A549 (cell line): ENCODE measurements around the gene ZNF654.
A peak's percentile ranks its signal among the peaks of the same experiment; 100 is the strongest.

Source experiments
- BHLHE40 ChIP-seq: IDR thresholded peaks from 2 replicates; pipeline ENCODE4 v1.6.1; 2012; ENCODE audit warnings: low read depth, low read length, inconsistent platforms
- EP300 ChIP-seq, 2 experiments: fragments of >200 bp; sonication (Bioruptor Twin); formaldehyde crosslinking; IDR thresholded peaks; 2 replicates in 1 of 2; 3 replicates in 1 of 2; pipeline ENCODE4 v1.6.1; 2016 to 2017
- HOXA7 ChIP-seq: fragments of 250-450 bp; sonication (Bioruptor Pico); IDR thresholded peaks from 2 replicates; pipeline ENCODE4 v1.5.0; 2020; ENCODE audit warnings: mild to moderate bottlenecking, moderate library complexity
- JUN ChIP-seq, 2 experiments: fragments of >200 bp; sonication (Bioruptor Twin); formaldehyde crosslinking; IDR thresholded peaks; 2 replicates in 1 of 2; 3 replicates in 1 of 2; pipeline ENCODE4 v1.6.1; 2016 to 2017
- RCOR1 ChIP-seq: fragments of 150-350 bp; IDR thresholded peaks from 2 replicates; pipeline ENCODE4 v1.6.1; 2014; ENCODE audit warnings: antibody characterized with exemption, low read length, low read depth
- RFX5 ChIP-seq: fragments of 450-650 bp; IDR thresholded peaks from 2 replicates; pipeline ENCODE4 v1.7.1; 2014; ENCODE audit warnings: antibody characterized with exemption, mild to moderate bottlenecking, moderate library complexity
- TP53 ChIP-seq: fragments of 250-450 bp; sonication (Bioruptor Pico); IDR thresholded peaks from 2 replicates; pipeline ENCODE4 v1.5.0; 2021; ENCODE audit warnings: mild to moderate bottlenecking, moderate library complexity
- TF ChIP-seq, protein P1 (sequence below): fragments of >200 bp; sonication (Bioruptor Twin); formaldehyde crosslinking; IDR thresholded peaks from 3 replicates; pipeline ENCODE4 v1.5.1; 2016
- TF ChIP-seq, protein P2 (sequence below): fragments of 200-600 bp; sonication (generic); IDR thresholded peaks from 2 replicates; pipeline ENCODE4 v1.6.1; 2016; ENCODE audit warnings: antibody characterized with exemption, mild to moderate bottlenecking, moderate library complexity

DNA sequence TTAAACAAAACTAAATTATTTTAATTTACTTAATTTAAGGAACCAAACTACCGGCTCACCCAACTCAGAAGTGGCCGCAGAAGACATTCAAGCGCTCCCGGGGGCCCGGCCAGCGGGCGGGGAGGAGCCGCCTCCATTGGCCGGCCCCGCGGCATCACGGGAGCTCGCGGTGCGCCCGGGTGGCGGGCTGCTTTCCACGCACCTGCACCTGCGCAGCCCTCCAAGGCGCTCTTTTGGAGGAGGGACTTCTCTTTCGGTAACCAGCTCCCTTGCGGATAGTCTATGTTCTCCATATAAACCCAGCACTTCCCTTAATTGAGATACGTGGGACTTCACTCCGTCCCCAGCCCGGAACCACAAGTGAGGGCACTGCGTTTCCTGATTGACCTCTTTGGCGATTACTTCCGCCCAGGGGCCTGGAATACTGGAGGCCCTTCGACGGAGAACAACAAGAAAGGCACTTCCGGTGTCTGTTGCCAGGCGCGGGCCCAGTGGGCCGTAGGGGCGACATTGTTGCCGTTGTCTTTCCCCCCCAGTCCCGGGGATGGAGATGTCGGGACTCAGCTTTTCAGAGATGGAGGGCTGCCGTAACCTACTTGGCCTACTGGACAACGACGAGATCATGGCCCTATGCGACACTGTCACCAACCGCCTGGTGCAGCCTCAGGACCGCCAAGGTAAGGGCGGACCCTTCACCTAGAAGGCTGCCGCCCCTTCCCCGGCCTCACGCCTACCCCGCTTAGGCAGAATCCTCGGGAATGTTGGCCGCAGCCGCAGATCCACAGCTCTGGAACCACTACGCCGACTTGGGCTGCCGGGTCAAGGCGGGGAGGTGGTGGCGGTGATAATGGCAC lies 90.7 kb downstream of the ZNF654 start, which contains the start of gene C3orf38:
- TF ChIP-seq TP53: 0 out of 2 replicates have a peak, but pooled peaks have one; percentile 6
- 0 out of 2 replicates have a peak, but pooled peaks have one; percentile 49 for TF ChIP-seq RFX5
- no peak for TF ChIP-seq BHLHE40
- TF ChIP-seq, protein P1, sequence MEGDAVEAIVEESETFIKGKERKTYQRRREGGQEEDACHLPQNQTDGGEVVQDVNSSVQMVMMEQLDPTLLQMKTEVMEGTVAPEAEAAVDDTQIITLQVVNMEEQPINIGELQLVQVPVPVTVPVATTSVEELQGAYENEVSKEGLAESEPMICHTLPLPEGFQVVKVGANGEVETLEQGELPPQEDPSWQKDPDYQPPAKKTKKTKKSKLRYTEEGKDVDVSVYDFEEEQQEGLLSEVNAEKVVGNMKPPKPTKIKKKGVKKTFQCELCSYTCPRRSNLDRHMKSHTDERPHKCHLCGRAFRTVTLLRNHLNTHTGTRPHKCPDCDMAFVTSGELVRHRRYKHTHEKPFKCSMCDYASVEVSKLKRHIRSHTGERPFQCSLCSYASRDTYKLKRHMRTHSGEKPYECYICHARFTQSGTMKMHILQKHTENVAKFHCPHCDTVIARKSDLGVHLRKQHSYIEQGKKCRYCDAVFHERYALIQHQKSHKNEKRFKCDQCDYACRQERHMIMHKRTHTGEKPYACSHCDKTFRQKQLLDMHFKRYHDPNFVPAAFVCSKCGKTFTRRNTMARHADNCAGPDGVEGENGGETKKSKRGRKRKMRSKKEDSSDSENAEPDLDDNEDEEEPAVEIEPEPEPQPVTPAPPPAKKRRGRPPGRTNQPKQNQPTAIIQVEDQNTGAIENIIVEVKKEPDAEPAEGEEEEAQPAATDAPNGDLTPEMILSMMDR: no peak
- TF ChIP-seq JUN (IDR thresholded peaks at IDR 0.05): peak; percentile 91 to 93
- no peak for TF ChIP-seq EP300 (IDR thresholded peaks at IDR 0.05)
- TF ChIP-seq RCOR1: no peak
- TF ChIP-seq, protein P2, sequence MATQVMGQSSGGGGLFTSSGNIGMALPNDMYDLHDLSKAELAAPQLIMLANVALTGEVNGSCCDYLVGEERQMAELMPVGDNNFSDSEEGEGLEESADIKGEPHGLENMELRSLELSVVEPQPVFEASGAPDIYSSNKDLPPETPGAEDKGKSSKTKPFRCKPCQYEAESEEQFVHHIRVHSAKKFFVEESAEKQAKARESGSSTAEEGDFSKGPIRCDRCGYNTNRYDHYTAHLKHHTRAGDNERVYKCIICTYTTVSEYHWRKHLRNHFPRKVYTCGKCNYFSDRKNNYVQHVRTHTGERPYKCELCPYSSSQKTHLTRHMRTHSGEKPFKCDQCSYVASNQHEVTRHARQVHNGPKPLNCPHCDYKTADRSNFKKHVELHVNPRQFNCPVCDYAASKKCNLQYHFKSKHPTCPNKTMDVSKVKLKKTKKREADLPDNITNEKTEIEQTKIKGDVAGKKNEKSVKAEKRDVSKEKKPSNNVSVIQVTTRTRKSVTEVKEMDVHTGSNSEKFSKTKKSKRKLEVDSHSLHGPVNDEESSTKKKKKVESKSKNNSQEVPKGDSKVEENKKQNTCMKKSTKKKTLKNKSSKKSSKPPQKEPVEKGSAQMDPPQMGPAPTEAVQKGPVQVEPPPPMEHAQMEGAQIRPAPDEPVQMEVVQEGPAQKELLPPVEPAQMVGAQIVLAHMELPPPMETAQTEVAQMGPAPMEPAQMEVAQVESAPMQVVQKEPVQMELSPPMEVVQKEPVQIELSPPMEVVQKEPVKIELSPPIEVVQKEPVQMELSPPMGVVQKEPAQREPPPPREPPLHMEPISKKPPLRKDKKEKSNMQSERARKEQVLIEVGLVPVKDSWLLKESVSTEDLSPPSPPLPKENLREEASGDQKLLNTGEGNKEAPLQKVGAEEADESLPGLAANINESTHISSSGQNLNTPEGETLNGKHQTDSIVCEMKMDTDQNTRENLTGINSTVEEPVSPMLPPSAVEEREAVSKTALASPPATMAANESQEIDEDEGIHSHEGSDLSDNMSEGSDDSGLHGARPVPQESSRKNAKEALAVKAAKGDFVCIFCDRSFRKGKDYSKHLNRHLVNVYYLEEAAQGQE: peak; percentile 22; the same call in 1 of the 2 replicates
- no peak for TF ChIP-seq HOXA7 (CRISPR knock-in tag)
